GM19025 (cell line): Measurements from ENCODE around the gene MPP2.
"Not testable (repeated sequence)": the region's sequence is repeated elsewhere in the genome, so short reads cannot be mapped to it uniquely, and the experiment has no call there.

Experiments used
- ATAC-seq: cut with Tn5 transposase; IDR thresholded peaks from one replicate; pipeline ENCODE4 v1.9.1; 2021; ENCODE audit warnings: mild to moderate bottlenecking, low read depth, moderate library complexity; ENCODE audit not compliant: unreplicated experiment

The MPP2 gene

DNA sequence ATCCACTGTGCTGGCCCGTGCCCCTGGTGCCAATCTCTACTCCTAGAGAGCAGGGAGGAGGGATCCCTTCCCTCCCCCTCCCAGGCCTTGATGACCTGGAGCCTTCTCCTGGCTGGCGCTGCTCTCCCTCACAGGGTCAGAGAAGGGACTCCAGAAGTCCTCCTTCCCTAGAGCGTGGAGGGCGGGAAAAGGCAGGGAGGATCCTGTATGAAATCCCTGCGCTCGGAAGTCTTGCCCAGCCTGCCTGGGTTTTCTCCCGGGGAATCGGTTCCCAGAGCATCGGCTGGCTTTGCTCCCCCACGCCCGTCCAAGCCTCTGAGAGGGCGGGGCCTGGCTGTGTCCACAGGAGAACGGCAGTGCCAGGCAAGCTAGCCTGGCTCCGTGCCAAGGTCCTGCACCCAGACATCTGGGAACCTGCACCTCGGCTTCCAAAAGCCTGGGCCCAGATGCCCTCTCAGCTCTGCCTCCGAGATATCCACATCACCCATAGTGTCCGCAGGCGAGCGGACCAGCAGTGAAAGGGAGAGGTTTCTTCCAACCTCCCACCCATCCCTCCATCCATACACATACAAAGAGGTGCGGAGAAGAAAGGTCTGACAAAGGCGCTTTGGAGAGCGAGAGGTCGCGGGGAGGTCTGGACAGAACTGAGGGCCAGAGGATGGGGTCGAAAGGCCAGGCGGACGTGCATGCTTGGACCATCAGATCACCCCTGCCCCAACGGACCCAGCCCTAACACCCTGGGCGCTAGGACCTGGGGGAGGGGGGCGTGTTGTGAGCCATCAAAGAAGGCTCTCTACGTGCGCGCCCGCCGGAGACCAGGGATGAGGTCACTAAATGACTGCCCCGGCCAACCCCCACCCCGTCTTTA lies 1.1 kb downstream of the MPP2 start:
- ATAC-seq, result no peak

DNA sequence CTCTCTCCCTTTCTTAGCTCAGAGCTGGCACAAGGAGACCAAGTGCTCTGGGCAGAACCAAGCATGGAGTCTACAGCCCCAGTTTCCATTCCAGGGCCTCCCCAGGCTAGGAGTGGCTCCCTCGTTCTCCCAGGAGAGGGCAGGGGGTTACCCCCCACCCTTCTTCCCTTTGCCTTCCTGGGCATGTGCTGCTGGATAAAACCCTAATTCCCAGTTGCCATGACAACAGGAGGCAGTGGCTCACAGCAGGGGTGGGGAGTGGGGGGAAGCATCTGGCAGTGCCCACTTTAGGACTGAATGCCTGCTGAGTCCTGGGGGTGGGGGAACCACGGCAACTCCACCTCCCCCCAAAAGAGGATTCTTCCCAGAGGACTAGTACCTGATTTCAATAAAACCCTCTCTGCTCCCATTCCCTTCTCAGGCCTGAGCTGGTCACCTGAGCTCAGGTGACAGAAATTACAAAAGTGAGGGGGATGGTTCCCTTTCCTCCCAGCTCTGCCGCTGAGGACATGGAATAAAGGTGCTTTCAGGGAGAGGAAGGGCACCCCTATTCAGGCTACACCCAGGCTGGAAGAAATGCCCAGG lies 1.8 kb downstream of the MPP2 start:
- no peak for ATAC-seq

- no peak for ATAC-seq
Observed at GRCh38 chr17:43901861-43902589, 5.3 kb downstream of the MPP2 start.

DNA sequence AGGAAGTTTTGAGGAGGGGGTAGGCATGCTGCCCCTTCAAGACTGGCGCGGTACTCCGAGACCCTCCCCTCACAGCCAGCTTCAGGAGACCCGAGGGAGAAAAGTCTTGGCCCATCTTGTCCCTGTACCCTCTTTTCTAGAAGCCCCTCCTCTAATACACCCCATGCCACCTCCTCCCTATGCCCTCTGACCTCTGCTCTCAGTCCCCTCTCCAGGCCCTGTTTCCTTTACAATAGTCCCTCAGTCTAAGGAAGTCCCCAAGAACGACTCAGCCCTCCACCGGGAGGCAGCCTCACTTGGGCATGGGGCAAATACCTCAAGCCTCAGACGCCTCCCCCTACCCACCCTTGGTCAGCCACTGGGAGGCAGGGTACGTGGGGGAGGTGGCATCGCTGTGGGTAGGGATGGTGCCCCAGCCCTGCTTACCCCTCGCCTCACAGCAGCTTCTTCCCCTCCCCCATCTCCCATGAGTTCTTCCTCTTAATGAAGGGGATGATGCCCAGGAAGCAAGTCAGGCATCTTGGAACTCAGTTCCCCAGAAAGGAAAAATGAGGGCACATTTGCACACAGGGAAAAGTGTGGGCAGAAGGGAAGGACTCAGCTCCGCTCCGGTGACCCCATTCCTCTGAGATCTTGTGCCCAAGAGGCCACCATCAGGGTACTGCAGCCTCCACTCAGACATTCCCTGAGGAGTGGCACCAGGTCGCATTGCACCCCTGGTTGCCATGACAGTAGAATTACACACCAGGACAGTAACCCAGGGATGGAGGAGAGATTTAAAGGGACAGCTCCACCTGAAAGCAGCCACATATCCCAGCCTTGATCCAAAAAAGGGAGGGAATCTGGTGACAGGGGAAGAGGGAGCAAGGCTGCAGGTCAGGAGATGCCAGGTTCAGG lies 6.2 kb downstream of the MPP2 start:
- ATAC-seq, result no peak

DNA sequence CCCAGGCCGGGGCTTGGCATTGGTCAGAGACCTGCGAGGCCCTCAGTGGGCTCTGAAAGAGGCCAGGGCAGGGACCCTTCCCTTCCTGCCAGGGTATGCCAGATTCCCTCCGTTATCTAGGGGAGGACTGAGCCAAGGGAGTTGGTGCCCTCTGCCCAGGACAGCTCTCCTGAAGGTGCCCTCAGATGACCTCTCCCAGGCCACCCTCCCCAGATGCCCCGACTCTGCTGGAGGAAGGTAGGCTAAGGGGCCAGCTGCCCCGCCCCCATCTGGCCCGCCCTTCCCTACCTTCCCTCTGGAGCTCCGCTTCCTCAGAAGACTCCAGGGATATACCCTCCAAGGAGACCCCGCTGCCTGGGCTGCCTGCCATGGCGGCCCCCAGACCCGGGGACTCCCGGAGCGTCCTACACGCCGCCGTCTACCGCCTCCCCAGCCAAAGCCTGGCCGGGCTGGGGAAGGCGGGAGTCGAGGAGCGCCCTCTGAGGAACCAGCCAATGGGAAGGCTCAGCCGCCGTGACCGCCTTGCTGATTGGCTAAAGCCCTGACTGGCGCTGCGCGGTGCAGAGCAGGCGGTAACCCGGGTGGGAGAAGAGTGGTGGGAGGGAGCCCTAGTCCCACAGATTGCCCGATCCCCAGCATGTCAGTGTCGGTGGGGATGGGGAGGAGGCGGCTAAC lies 7.0 kb downstream of the MPP2 start:
- peak; percentile 99 for ATAC-seq

DNA sequence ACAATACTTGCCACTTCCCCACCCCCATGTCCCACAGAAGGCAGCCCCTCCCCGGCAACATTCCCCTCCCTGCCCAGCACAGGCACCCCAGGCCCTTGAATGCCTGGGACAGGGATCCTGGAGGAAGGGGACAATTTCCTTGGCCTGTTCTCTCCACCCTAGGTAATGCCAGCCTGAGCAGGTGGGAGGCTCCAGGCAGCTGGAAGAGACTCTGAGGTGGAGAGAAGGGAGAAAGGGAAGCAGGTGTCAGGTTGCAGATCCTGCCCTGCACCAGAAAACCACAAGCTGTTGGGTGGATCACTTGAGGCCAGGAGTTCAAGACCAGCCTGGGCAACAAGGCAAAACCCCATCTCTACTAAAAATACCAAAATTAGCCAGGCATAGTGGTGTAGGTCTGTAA lies 8.9 kb downstream of the MPP2 start:
- no peak for ATAC-seq

DNA sequence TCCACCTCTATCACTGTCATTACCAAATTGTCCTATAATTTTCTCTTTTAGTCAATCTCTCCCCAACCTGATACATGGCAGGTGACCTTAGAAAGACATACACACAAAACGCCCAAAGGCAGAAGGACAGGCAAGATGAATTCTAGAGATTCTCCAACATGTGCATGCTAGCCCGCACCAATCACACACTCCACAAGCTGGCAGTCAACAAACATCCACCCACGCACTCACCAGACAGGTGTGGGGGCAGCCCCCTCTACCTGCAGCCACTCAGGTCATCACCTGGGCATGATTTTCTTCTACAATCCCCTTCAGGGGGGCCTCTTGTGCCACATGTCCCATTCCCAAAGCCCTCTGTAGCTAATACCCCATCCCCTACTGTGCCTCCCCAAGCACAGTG lies 9.5 kb downstream of the MPP2 start:
- ATAC-seq, result no peak

GRCh38 chr17:43894494-43894893 lies 12.8 kb downstream of the MPP2 start:
- not testable (repeated sequence) for ATAC-seq

DNA sequence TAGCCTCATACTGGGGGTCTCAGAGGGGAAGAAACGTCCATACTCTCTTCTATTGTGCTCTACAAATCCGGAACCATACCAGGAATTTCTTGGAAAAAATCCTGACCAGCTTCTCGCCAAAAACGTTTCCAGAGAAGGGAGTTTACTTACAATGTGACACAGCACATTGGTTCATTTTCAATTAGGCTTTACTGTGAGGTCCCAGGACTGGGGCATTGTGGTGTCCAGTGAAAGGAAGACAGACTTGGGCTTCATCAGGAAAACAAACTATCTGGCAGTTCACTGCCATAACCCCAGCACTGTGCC lies 14.7 kb downstream of the MPP2 start:
- no peak for ATAC-seq

- no peak for ATAC-seq
Observed at GRCh38 chr17:43891851-43892646, 15.3 kb downstream of the MPP2 start.

DNA sequence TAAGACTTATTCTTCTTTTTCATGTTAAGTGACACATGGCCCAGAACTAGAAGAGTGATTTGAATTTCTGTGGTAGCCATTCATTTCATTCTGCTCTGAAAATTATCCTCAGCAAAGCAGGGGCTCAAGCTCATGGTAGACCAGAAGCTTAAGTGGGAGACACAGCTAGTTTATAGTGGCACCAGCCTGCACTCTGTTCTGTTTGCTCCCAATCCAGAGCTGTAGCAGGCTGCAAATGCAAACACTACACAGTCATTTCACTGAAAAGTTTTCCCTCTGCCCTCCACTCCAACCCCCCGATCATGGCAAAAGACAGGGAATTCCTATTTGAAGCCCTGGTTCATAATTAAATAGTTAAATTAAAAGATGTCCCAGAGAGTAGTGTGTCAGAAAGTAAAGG lies 17.1 kb downstream of the MPP2 start:
- ATAC-seq, result no peak

- no peak for ATAC-seq
Observed at GRCh38 chr17:43888548-43888947, 18.8 kb downstream of the MPP2 start.

DNA sequence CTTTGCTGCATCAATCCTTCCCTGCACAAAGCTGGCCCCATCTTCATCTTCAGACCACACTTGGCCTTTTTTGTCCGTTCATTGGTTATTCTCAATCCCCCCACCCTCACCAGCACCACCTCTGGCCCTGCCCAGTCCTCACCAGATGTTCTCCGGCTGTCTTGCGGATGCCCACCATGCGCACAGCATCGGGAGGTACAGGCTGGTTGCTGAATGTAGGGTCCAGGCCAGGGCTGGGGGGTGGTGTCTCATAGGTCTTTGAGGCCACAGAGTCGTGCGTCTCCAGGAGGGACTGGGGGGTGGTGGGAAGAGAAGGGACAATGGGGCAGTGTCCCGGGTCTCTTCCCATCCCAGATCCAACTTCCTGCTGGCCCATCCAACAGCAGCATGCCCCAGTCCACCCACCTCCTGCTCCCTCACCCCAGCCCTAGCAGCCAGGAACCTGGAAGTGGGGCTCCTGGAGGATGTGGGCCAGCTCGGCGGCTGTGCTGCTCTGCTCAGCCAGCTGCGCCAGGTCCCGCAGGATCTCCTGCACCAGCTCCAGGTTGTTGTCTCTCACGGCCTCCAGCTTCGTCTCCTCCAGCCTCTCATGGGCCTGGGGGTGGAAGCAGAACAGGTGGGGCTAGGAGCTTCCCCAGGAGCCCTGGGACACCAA lies 24.4 kb downstream of the MPP2 start:
- ATAC-seq, result no peak

- no peak for ATAC-seq
Observed at GRCh38 chr17:43881758-43882505, 25.4 kb downstream of the MPP2 start.

GRCh38 chr17:43881181-43881580 lies 26.2 kb downstream of the MPP2 start:
- ATAC-seq, result no peak

DNA sequence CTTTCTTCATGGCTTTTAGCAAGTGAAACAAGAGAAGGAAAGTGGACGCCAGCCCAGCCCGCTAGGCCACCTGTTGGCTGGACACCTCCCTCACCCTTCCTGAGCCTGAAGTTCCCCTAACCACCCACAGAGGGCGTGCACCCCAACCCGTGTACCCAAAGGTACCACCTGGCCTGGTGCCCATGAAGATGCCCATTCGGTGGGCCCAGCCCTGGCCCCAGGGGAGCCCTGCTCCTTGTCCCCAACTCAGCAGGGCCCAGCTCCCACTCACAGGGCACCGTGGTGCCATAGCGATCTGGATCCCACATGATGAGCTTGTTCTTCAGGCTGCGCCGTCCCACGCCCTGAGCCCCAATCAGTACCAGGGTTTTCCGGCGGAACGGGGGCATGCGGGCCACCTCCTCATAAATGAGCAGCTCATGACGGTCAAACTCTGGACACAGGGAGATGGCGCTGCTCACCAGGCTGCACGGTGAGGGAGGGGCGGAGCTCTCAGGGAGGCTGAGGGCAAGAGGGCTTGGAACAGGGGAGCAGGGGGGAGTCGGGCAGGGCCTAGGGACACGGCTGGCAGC lies 26.8 kb downstream of the MPP2 start:
- no peak for ATAC-seq

GRCh38 chr17:43879723-43880419 lies 27.5 kb downstream of the MPP2 start:
- ATAC-seq, result no peak
